Heart right ventricle (tissue), 16 donors: ENCODE results near the gene RADIL. TPM values are rescaled to one million over a fixed set of nuclear protein-coding genes. Genes with fewer than 3 reads are reported as not detected.

Experiments used
- ATAC-seq, 8 donors: fragments of 200-7000 bp; cut with Tn5 transposase; one replicate each; pipeline ENCODE4 v1.9.1; 2020; ENCODE audit warnings: mild to moderate bottlenecking in 8 of 8, moderate library complexity in 8 of 8, moderate number of reproducible peaks in 1 of 8
- DNase-seq, 2 donors: peaks; one replicate each; pipeline ENCODE4 v3.0.0-alpha.2; 2020
- H3K27ac ChIP-seq, 10 donors: fragments of 200-600 bp; sonication (generic) in 2 of 10; one replicate each; pipeline versions ENCODE4 v1.5.0 to v1.8.0; 2020 to 2022; ENCODE audit warnings: mild to moderate bottlenecking in 3 of 10
- H3K27me3 ChIP-seq, 7 donors: fragments of 200-600 bp; one replicate each; pipeline ENCODE4 v1.8.0; 2021 to 2022; ENCODE audit warnings: mild to moderate bottlenecking in 2 of 7
- H3K36me3 ChIP-seq, 9 donors: fragments of 200-600 bp; sonication (generic) in 1 of 9; one replicate each; pipeline versions ENCODE4 v1.5.0 to v1.8.0; 2020 to 2022; ENCODE audit warnings: mild to moderate bottlenecking in 2 of 9
- H3K4me1 ChIP-seq, 9 donors: fragments of 200-600 bp; sonication (generic) in 1 of 9; one replicate each; pipeline versions ENCODE4 v1.5.0 to v1.8.0; 2020 to 2022; ENCODE audit warnings: mild to moderate bottlenecking in 4 of 9
- H3K4me3 ChIP-seq, 10 donors: fragments of 200-600 bp; sonication (generic) in 2 of 10; one replicate each; pipeline versions ENCODE4 v1.5.0 to v1.8.0; 2020 to 2022; ENCODE audit warnings: mild to moderate bottlenecking in 7 of 10, moderate library complexity in 2 of 10
- H3K9me3 ChIP-seq, 11 donors: fragments of 200-600 bp in 10 of 11; sonication (generic) in 2 of 11; one replicate each; pipeline versions ENCODE4 v1.5.0 to v1.8.0; 2013 to 2022; ENCODE audit warnings: mild to moderate bottlenecking in 2 of 11, control low read depth in 1 of 11, moderate library complexity in 1 of 11
- WGBS, 2 donors: extraction: QIAGEN DNeasy Blood & Tissue Kit; methylation state at CpG; one replicate each; pipeline ENCODE4 v1.1.7; 2013; ENCODE audit warnings: inconsistent platforms in 1 of 2; 5-methylcytosine and 5-hydroxymethylcytosine counted together
- intact Hi-C, 10 donors: fragments of 100-400 bp; cut with DNase I; formaldehyde crosslinking; loops; one replicate each; pipeline versions ENCODE4 v1.11.1 to v1.14.2; 2022
- polyA plus RNA-seq, 2 donors: library from polyadenylated mRNA; stranded (reverse); fragments of 200-250 nt; gene quantifications; one replicate each; pipeline ENCODE4 v1.2.3, GENCODE V29; 2013
- total RNA-seq, 10 donors: library from RNA; stranded (reverse); fragmentation: NEBNext Ultra II Directional in 3 of 10; extraction: Animal tissue kit (Norgen Biotek cat#: 25700) in 3 of 10; gene quantifications; one replicate each; pipeline versions ENCODE4 v1.2.1 to v1.2.4, GENCODE V29; 2021 to 2023
- TF ChIP-seq, protein P1 (sequence below), 9 donors: fragments of 200-600 bp; sonication (generic) in 2 of 9; IDR thresholded peaks; one replicate each; pipeline versions ENCODE4 v1.5.0 to v1.8.0; 2021 to 2022; ENCODE audit warnings: antibody characterized with exemption in 9 of 9, mild to moderate bottlenecking in 5 of 9, moderate library complexity in 1 of 9
- donor health status: Arrhythmogenic right ventricular cardiomyopathy.
- donor health status: ischemic (EF 13 %, LVEDD 7.1; RV severe dilation, severe dysfunction).
- donor health status: healthy with polysubstance abuse.
- donor health status: DM: no; HTN: yes; CAD: no.
- donor health status: DM: no; HTN: no; CAD: no.
- donor health status: ischemic (EF 25% LVEDD 6.9; RV normal size, moderate dysfunction).
- donor health status: ischemic (EF 25% LVEDD 5.7; RV mildly dilated, moderate dysfunction).
- donor health status: healthy.
- donor health status: DM: yes; HTN: yes; CAD: no.
- donor health status: Ischemic cardiomyopathy.
- donor health status: ischemic (EF 35%, LVEDD 5.7; RV mildly dilated, moderate dysfunction).
- donor health status: nonischemic (EF 11% LVEDD 7.7; RV severe dilation, severe dysfunction).
- donor health status: DM: yes; HTN: yes; CAD: no.
- donor health status: PGD.
- donor health status: ischemic (EF 29% LVEDD 5.4; RV normal size, mild dysfunction).
- donor health status: nonischemic (EF 23%, LVEDD 6.1; RV moderate dilation, normal function).

Gene RADIL
- total and polyA plus RNA-seq, 12 donors = 1.2 to 6.6 (median 3.8) TPM

DNA sequence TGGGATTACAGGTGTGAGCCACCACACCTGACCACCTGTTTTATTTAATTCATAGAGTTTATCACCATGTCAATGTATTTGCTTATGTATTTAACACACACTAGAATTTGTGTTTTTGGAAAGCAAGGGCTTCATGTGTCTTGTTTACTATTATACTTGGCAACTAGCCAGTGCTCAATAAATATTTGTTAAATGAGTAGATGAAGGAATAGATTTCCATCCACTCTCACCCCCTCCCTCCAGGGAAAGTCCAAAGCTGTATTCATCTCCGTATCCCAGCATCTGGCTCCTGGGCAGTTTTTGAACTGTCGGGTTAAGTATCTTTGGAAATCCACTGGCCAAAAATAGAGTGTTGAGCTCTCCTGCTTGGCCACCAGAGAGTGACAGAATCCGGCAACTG lies 4.6 kb upstream of the RADIL start:
- Histone ChIP-seq H3K27ac (no peak overlapping the region), H3K9me3 (no peaks in the 10 kb centered on the region), H3K4me1 (peaks cover 0 to 1% (median under 1%) of the 10 kb centered on the region in 9 donors), H3K36me3 (no peaks in the 10 kb centered on the region), H3K27me3 (peaks cover 0 to 29% (median 0%) of the 10 kb centered on the region in 7 donors), H3K4me3 (no peak overlapping the region)
- DNase-seq (no peak), ATAC-seq (no peak)
- 30 to 32% methylated on average over 3 of the region's 3 CpGs for WGBS, 2 donors
- intact Hi-C loops = no loop called here
- TF ChIP-seq, protein P1, sequence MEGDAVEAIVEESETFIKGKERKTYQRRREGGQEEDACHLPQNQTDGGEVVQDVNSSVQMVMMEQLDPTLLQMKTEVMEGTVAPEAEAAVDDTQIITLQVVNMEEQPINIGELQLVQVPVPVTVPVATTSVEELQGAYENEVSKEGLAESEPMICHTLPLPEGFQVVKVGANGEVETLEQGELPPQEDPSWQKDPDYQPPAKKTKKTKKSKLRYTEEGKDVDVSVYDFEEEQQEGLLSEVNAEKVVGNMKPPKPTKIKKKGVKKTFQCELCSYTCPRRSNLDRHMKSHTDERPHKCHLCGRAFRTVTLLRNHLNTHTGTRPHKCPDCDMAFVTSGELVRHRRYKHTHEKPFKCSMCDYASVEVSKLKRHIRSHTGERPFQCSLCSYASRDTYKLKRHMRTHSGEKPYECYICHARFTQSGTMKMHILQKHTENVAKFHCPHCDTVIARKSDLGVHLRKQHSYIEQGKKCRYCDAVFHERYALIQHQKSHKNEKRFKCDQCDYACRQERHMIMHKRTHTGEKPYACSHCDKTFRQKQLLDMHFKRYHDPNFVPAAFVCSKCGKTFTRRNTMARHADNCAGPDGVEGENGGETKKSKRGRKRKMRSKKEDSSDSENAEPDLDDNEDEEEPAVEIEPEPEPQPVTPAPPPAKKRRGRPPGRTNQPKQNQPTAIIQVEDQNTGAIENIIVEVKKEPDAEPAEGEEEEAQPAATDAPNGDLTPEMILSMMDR (IDR thresholded peaks at IDR 0.05) = no peak

DNA sequence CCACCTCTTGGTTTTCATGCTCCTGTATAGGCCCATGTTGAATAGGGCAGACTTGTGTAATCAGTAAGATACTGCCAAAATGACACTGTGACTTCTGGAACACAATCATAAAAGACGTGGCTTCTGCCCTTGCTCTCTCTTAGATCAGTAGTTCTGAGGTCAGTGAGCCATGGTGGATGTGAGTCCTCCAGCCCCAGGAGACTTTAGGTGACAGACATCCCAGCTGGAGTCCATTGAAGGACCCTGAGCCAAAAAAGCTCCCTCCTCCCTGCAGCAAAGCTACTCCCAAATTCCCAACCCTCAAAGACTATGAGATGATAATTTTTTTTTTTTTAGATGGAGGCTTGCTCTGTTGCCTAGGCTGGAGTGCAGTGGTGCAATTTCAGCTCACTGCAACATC lies 3.2 kb upstream of the RADIL start:
- Histone ChIP-seq H3K36me3 (no peaks in the 10 kb centered on the region), H3K4me3 (no peak overlapping the region), H3K4me1 (peaks cover 0 to 15% (median 12%) of the 10 kb centered on the region in 9 donors), H3K27ac (no peak overlapping the region), H3K9me3 (no peaks in the 10 kb centered on the region), H3K27me3 (peaks cover 0 to 31% (median 0%) of the 10 kb centered on the region in 7 donors)
- 49 to 68% methylated on average over 1 of the region's 1 CpG for WGBS, 2 donors
- intact Hi-C loops = no loop called here
- no peak for ATAC-seq
- TF ChIP-seq, protein P1 (IDR thresholded peaks at IDR 0.05) = no peak
- DNase-seq = no peak

DNA sequence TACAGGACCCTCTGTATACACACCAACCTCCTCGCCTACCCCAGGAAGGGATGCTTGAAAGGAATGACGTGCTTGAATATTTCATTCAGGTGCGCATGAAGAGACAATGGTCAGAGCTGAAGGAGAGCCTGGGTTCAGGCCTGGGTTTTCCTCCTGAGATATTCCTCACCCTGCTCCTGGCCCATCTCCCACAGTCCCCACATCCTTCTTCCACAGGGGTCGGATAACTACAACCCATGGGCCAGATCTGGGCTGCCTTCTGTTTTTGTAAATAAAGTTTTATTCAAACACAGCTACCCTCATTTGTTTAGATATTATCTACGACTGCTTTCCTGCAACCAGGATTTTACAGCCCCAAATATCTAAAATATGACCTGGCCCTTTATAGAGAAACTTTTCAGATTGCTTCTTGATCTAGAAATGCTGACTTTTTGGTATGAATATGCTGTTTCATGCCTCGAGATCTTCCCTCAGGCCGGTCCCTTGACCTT lies 1.8 kb upstream of the RADIL start:
- ATAC-seq = no peak
- Histone ChIP-seq H3K27ac (no peak overlapping the region), H3K4me1 (peaks cover 3 to 26% (median 14%) of the 10 kb centered on the region in 9 donors), H3K4me3 (no peak overlapping the region), H3K27me3 (peaks cover 0 to 31% (median 0%) of the 10 kb centered on the region in 7 donors), H3K9me3 (no peaks in the 10 kb centered on the region), H3K36me3 (no peaks in the 10 kb centered on the region)
- DNase-seq = no peak
- 91 to 94% methylated on average over 7 of the region's 7 CpGs for WGBS, 2 donors
- TF ChIP-seq, protein P1 (IDR thresholded peaks at IDR 0.05) = no peak
- intact Hi-C loops = no loop called here

DNA sequence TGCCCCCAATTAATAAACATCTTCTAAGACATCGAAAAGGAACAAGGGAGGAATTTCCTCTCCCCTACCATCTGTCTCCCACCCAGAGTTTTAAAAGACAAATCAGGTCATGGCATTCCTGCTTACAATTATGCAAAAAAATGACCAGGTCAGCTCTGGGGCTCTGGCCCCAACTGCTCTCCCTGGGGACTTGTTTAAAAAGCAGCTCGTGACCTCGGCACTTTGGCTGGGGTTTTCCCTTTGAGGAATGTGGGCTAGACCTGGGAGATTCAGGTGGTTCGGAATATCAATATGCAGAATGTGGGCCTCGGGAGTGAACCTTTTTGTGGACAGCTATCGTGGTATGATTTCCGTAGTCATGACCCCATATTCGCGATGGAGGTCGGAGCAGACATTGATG lies 648 bp upstream of the RADIL start:
- H3K27me3 ChIP-seq = peaks cover 0 to 27% (median 0%) of the 10 kb centered on the region in 7 donors
- WGBS, 2 donors = 79 to 84% methylated on average over 10 of the region's 10 CpGs
- no peak for ATAC-seq
- TF ChIP-seq, protein P1 (IDR thresholded peaks at IDR 0.05) = no peak
- H3K4me1 ChIP-seq = peaks cover 3 to 37% (median 14%) of the 10 kb centered on the region in 9 donors
- H3K36me3 ChIP-seq = no peaks in the 10 kb centered on the region
- no peaks in the 10 kb centered on the region for H3K9me3 ChIP-seq
- H3K4me3 ChIP-seq = no peak overlapping the region
- intact Hi-C loops = loop anchor here in 4 of 10 donors (5.0 kb wide), 2 partner anchors 52 to 87 kb away; no protein-coding TSS in a partner anchor
- H3K27ac ChIP-seq = no peak overlapping the region
- DNase-seq = no peak
